Dedifferentiated amniotic fluid mesenchymal stem cell (primary cell): ENCODE measurements around the gene STMN1.
A peak's percentile ranks its signal among the peaks of the same experiment; 100 is the strongest.

Experiments
- DNase-seq: peaks from one replicate; pipeline ENCODE4 v3.0.0-alpha.2; 2016; ENCODE audit errors: extremely low spot score

The STMN1 gene

GRCh38 chr1:25871086-25871703 lies 35.0 kb downstream of the STMN1 start:
- DNase-seq: no peak

DNA sequence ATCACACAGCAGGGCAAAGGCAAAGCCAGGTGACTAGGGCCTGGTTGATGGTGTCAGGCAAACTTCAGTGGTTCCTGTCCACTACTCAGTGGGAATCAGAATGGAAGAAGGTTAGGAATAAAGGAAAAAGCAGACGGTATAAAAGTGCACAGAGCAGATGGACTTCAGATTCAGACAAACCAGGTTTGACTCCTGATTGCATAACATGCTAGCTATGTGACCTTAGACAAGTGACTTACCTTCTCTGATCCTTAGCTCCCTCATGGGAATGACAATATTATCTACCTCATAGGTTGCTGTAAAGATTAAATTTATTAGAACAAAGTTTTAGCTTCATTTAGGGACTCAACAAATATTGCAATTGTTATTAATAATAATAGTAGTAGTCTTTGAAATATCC lies 35.6 kb downstream of the STMN1 start:
- no peak for DNase-seq

GRCh38 chr1:25869909-25870606 lies 36.2 kb downstream of the STMN1 start:
- no peak for DNase-seq

GRCh38 chr1:25867210-25867991 lies 38.8 kb downstream of the STMN1 start:
- no peak for DNase-seq

- DNase-seq: no peak
Measured at GRCh38 chr1:25866288-25866687, 39.9 kb downstream of the STMN1 start.

GRCh38 chr1:25864434-25864833 lies 41.8 kb downstream of the STMN1 start:
- DNase-seq: no peak

- DNase-seq: no peak
Measured at GRCh38 chr1:25863486-25864262, 42.5 kb downstream of the STMN1 start.

DNA sequence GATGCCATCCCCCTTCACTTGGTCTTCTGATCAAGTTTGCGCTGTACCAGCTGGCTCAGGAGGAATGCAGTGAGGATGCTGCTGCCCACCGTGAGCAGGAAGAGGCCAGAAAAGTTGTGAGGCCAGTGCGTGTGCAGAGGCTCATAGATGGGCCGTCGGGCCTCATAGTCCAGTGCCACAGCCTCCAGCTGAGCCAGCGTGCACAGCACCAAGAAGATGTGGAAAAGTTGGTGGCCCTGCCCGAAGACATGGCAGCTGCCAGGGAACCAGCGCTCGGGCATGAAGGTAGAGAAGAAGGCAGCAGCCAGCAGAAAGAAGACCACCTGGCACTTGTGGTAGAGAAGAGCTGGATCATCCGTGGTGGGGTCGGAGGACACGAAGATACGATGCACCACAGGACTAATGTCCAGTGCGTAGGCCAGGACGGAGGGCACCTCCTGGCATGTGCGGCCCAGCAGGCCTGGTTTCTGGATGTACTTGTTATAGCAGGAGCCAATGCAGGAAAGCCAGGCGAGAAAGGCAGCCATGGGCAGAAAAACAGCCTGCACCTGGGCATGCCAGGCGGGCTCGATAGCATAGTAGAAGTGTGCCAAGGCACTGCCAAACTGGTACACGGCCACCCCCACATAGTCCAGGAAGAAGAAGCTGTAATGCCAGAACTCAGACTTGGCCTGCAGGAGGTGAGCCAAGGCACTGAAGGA lies 43.3 kb downstream of the STMN1 start:
- no peak for DNase-seq

GRCh38 chr1:25861316-25862286 lies 44.6 kb downstream of the STMN1 start:
- DNase-seq: no peak

DNA sequence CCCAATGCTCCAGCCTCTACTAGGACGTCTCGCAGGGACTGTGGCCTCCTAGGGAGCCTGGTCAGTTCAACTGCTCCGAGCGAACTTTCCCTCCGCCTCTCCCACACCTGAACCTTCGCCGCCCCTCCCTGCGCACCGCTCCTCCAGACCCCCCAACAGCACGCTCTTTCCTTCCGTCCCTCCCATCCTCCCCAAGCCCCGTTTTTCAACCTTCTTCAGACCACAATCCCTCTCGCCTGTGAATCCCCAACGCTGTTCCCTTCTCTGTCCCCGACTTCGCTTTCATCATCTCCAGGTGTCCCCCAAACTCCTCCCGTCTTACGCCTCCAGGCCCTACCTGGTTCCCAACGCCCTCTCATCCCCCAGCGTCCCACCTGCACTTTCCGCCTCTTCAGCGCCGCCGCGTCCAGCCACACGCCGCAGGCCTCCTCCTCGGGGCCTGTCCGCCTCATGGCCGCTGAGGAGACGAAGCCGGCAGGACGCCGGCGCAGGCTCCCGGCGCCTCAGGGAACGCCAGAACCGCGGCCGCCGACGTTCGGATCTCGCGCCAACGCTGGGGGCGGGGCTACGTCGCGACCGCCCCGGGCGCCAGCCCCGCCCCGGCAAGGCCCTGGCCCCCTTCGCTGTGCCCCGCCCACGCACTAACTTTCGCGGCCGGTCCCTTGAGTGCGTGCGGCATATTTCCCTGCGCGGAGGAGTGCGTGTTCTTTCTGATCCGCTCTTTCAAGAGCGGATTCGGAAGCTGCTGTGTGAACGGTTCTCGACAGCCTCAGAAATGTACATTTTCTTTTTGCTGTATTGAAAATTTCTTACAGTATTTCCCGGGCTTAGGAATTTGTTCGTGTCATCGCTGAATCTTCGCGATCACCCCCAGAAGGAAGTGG lies 47.1 kb downstream of the STMN1 start, which contains the start of gene AUNIP:
Gene AUNIP, minus strand, starts transcription at position 552 of the 884 bp plus-strand sequence. Its CDS starts 100 bp downstream, at position 452.
- DNase-seq: peak; percentile 77

DNA sequence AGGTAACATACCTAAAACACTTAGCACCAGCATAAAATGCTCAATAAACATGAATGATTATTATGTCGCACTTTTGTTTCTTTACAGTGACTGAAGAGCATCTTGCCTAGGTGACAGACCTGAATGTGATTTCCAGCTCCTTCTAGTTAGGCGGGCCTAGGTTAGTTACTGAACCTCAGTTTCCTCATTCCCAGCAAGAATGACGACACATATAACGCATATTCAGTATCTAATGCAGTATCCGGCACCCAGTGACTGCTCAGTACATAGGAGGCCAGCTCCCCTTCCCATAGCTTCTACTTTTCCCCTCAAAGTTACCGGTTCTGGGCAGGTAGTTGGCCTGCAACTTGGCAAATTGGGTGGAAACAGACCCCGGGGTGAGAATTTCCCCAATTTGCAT lies 47.7 kb downstream of the STMN1 start:
- no peak for DNase-seq

DNA sequence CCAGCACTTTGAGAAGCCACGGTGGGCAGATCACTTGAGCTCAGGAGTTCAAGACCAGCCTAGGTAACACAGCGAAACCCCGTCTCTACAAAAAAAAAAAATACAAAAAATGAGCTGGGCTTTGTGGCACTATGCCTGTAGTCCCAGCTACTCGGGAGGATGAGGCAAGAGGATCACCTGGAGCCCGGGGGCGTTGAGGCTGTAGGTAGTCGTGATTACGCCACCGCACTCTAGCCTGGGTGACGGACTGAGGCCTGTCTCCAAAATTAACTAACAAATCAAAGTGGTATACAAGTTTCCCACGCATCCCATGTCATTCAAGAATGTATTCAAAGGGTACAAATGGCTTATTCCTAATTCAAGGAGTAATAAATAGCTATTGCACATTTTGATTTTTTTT lies 49.4 kb downstream of the STMN1 start:
- no peak for DNase-seq

- no peak for DNase-seq
Measured at GRCh38 chr1:25854554-25854953, 51.7 kb downstream of the STMN1 start.
